Activated CD8-positive, alpha-beta memory T cell treated with anti-CD3 and anti-CD28 coated beads for 48 hours (primary cell): ENCODE results near the gene SERPINH1.

Experiments
- DNase-seq, 3 experiments: peaks; one replicate each; pipeline ENCODE4 v3.0.0-alpha.2; 2020; ENCODE audit warnings: low read depth in 2 of 3, low spot score in 2 of 3

SERPINH1 gene

GRCh38 chr11:75594211-75594610 lies 32.2 kb downstream of the SERPINH1 start:
- DNase-seq = no peak

GRCh38 chr11:75595429-75595828 lies 33.4 kb downstream of the SERPINH1 start:
- DNase-seq = no peak

DNA sequence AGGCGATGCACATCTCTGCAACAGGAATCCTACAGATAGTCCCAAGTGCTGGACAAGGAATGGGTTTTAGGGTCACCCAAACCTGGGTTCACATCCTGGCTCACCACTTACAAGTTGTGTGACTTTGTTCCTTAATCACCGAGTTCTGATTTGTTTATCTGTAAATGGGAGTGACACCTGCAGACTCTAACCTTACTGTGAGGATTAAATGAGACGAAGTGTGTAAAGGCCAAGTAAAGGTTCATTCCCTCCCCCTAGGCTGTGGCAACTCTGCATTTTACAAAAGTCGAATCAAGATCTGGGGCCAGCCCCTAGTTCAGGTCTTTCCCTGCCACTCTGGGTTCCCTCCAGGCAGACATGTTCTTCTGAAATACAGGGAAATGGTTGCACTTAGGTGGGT lies 34.9 kb downstream of the SERPINH1 start:
- no peak for DNase-seq

- DNase-seq = no peak
Measured at GRCh38 chr11:75597636-75598035, 35.6 kb downstream of the SERPINH1 start.

DNA sequence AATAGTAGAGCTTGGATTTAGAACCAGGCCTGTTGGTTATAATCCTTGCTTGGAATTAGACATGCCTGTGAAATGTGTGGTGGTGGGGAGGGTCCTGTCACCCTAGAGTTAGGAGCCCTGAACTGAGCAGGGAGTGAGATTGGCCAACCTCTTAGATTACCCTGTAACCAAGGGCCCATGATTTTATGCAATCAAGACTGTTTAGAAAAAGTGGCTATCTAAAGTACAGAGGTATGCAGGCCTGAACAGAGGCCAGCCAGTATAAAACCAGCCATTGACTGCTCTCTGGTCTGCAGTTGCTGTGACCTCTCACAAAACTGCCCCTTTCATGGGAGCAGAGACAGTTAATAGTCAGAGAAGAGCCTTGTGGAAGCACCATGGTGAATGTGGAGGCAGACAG lies 36.2 kb downstream of the SERPINH1 start:
- no peak for DNase-seq

DNA sequence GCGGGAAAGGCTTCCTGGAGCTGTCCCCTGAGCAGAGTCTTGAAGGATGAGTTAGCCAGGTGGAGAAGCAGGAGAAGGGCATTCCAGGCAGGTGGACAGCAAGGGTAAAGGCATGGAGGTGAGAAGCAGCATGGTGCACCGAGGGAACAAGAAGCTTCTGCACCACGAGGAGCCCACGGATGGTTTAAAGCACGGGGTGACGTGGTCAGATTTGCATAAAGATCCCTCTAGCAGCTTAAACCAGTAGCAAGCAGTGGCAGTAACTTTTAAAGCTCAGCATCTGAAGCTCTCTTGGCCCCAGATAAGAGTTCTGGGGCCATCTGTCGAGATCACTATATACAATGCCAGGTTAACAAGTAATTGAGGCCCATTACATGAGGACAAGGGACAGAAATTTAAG lies 36.8 kb downstream of the SERPINH1 start:
- DNase-seq = no peak

- no peak for DNase-seq
Measured at GRCh38 chr11:75600356-75600755, 38.3 kb downstream of the SERPINH1 start.

DNA sequence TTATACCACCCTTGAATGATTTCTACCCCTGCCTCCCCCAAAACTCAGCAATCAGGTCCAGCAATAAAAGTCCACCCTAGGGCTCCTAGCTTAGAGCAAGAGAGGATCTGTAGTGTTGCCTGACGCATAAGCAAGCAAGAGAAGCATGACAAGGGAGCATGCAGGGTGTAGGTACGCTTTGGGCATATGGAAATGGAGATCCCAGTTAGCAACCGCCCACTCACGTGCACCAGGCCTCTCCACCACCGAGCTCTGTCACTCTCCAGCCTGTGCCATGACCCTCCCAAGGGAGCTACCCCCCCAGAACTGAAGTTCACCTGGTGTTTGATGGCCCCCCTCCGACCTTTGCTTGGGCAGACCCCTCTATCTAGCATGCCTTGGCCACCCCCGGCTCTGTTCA lies 39.4 kb downstream of the SERPINH1 start:
- no peak for DNase-seq

DNA sequence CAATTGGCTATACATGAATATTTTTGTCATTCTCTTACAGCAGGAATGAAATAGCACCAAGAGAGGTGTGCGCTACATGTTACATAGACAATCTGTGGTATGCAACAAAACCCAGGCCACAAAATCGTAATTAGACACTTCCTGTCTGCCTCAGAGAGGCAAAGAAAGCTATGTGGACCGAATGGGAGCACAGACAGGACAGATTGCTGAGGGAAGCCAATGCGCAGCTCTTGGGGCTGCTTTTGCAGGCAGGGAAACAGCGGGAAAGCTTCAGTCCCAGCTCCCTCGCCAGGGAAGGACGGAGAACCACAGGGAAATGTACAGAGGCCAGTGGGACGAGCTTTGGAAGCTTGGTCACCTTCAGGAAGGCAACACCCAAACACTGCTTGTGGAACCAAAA lies 40.9 kb downstream of the SERPINH1 start:
- DNase-seq = no peak

- no peak for DNase-seq
Measured at GRCh38 chr11:75603791-75604736, 42.0 kb downstream of the SERPINH1 start.

DNA sequence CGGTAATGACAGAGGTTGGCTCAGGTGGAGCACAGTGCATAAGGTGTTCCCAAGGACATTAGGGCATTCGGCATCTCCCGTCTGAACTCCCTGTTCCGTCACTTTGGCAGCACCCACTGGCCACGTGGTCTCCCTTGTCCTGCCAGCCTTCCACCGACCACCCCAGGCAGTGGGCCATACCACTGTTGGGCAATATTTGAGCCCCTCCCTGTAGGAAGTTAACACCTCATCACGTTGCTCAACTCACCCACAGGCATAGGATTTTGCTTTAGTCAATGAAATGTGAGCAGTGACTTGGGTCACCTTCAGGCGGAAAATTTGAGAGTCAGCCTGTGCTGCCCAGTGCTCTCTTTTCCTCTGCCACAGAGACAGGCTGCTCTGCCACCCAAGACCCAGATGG lies 44.0 kb downstream of the SERPINH1 start:
- DNase-seq = no peak

- DNase-seq = no peak
Measured at GRCh38 chr11:75611823-75612222, 49.8 kb downstream of the SERPINH1 start.

DNA sequence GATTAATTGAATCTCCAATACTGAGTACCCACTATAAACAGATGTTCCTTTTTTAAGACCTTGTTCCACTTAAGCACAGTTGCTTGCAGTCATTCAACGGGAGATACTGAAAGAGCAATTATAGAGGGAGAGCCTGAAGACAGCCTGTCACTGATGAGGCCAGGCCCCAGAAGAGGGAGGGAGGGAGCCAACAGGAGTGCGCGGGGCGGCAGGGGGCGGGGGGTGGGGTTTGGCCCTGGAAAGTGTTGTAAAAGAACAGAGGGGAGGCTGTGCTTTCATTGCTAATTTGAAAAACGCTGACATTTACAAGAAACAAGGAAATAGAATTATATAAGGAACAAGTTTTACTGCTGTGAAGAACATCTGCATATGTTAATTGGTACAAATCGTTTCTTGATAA lies 53.7 kb downstream of the SERPINH1 start:
- no peak for DNase-seq

DNA sequence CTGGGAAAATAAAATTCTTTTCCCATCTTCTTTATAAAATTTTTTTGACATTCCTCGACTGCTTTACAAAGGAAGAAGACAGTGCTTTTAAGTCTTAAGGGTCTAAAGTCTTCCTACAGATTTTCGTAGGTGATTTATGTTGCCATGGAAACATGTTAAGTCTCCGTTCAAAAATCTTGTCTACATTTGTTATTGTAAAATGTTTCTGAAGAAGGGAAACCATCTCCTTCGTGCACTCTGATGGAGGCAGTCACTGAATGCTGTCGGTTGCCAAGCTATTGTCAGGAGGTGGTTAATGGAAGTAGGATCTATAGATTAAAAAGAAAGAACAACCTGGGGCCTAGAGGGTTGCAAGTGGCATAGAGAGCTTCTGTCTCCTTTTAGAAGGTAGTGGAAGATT lies 54.2 kb downstream of the SERPINH1 start:
- DNase-seq = no peak
